COLO668 (cell line): ENCODE data around the gene TPCN1.

Source experiments
- DNase-seq: peaks from one replicate; lab custom pipeline; 2025; ENCODE audit not compliant: unreplicated experiment; lab: John Stamatoyannopoulos, UW

TPCN1 gene

GRCh38 chr12:113257564-113257963, 36.3 kb downstream of the TPCN1 start:
- DNase-seq = no peak

GRCh38 chr12:113260127-113260526, 38.9 kb downstream of the TPCN1 start:
- DNase-seq = no peak

- DNase-seq = no peak
Measured at GRCh38 chr12:113260636-113261300, 39.5 kb downstream of the TPCN1 start.

GRCh38 chr12:113261847-113262470, 40.7 kb downstream of the TPCN1 start:
- DNase-seq = no peak

GRCh38 chr12:113262710-113263109, 41.4 kb downstream of the TPCN1 start:
- no peak for DNase-seq

GRCh38 chr12:113263431-113263963, 42.2 kb downstream of the TPCN1 start:
- no peak for DNase-seq

GRCh38 chr12:113266106-113266895, 45.0 kb downstream of the TPCN1 start:
- no peak for DNase-seq

GRCh38 chr12:113267621-113268020, 46.4 kb downstream of the TPCN1 start:
- DNase-seq = no peak

- DNase-seq = no peak
Measured at GRCh38 chr12:113268136-113268535, 46.9 kb downstream of the TPCN1 start.

GRCh38 chr12:113268621-113269020, 47.4 kb downstream of the TPCN1 start:
- DNase-seq = no peak

GRCh38 chr12:113269257-113269943, 48.1 kb downstream of the TPCN1 start:
- no peak for DNase-seq

- no peak for DNase-seq
Measured at GRCh38 chr12:113270709-113271009, 49.4 kb downstream of the TPCN1 start.

- DNase-seq = no peak
Measured at GRCh38 chr12:113271466-113271852, 50.2 kb downstream of the TPCN1 start.

GRCh38 chr12:113271853-113272561, 50.7 kb downstream of the TPCN1 start:
- no peak for DNase-seq

GRCh38 chr12:113273053-113273725, 51.9 kb downstream of the TPCN1 start:
- DNase-seq = no peak

- no peak for DNase-seq
Measured at GRCh38 chr12:113274848-113275247, 53.6 kb downstream of the TPCN1 start.

- DNase-seq = no peak
Measured at GRCh38 chr12:113276306-113276705, 55.0 kb downstream of the TPCN1 start.

GRCh38 chr12:113276946-113277500, 55.8 kb downstream of the TPCN1 start:
- no peak for DNase-seq

GRCh38 chr12:113277511-113277910, 56.2 kb downstream of the TPCN1 start:
- no peak for DNase-seq

GRCh38 chr12:113278141-113278540, 56.9 kb downstream of the TPCN1 start:
- no peak for DNase-seq
